Measurements from ENCODE around the gene ZNF414. TPM values are rescaled to one million over a fixed set of nuclear protein-coding genes. Genes with fewer than 3 reads are reported as not detected.

The ZNF414 gene
- total and polyA plus RNA-seq, 2 of the 4 experiments (the other 2 are of a cell fraction), result 3.2 to 14.2 TPM

DNA sequence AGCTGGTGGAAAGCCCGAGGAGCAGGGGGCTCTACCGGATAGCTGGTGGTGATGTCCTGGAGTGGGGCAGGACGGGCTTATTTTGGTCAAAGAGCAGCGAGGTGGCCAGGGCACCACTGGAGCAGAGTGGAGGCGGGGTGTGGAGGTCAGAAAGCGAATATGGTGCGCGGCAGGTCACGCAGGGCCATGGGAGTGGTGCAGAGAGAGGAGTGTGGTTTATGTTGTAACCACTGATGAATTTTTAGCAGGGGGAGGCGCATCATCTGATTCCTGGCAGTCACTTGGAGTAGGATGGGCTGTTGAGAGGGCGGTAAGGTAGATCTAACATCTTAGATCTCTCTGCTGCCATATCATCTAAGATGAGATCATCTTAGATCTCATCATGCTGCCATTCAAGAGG lies 1.4 kb upstream of the ZNF414 start:
- peak overlapping the region; percentile 14 for H2AFZ ChIP-seq (replicated peaks; ENCODE audit: low read length, poor library complexity)
- TF ChIP-seq RAD21 (IDR thresholded peaks at IDR 0.05; ENCODE audit: low read length) (no peak), RFX5 (IDR thresholded peaks at IDR 0.05; ENCODE audit: low read depth, low read length) (no peak), CHD1 (IDR thresholded peaks at IDR 0.05; ENCODE audit: low read depth, low read length) (no peak), MAZ (IDR thresholded peaks at IDR 0.05; ENCODE audit: borderline replicate concordance, low read depth, low read length) (no peak), FOS (IDR thresholded peaks at IDR 0.05; ENCODE audit: low read depth, low read length) (no peak), SMC3 (IDR thresholded peaks at IDR 0.05; ENCODE audit: low read depth, low read length) (no peak), MAFK (IDR thresholded peaks at IDR 0.05; ENCODE audit: low read depth, low read length) (no peak), CEBPB (IDR thresholded peaks at IDR 0.05; ENCODE audit: low read depth, low read length) (no peak), RCOR1 (IDR thresholded peaks at IDR 0.05; ENCODE audit: insufficient replicate concordance, low read length) (no peak)
- TF ChIP-seq, protein P1, sequence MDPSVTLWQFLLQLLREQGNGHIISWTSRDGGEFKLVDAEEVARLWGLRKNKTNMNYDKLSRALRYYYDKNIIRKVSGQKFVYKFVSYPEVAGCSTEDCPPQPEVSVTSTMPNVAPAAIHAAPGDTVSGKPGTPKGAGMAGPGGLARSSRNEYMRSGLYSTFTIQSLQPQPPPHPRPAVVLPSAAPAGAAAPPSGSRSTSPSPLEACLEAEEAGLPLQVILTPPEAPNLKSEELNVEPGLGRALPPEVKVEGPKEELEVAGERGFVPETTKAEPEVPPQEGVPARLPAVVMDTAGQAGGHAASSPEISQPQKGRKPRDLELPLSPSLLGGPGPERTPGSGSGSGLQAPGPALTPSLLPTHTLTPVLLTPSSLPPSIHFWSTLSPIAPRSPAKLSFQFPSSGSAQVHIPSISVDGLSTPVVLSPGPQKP (IDR thresholded peaks at IDR 0.05; ENCODE audit: borderline replicate concordance, low read depth, low read length), result no peak
- TF ChIP-seq, protein P2, sequence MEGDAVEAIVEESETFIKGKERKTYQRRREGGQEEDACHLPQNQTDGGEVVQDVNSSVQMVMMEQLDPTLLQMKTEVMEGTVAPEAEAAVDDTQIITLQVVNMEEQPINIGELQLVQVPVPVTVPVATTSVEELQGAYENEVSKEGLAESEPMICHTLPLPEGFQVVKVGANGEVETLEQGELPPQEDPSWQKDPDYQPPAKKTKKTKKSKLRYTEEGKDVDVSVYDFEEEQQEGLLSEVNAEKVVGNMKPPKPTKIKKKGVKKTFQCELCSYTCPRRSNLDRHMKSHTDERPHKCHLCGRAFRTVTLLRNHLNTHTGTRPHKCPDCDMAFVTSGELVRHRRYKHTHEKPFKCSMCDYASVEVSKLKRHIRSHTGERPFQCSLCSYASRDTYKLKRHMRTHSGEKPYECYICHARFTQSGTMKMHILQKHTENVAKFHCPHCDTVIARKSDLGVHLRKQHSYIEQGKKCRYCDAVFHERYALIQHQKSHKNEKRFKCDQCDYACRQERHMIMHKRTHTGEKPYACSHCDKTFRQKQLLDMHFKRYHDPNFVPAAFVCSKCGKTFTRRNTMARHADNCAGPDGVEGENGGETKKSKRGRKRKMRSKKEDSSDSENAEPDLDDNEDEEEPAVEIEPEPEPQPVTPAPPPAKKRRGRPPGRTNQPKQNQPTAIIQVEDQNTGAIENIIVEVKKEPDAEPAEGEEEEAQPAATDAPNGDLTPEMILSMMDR (conservative IDR thresholded peaks at IDR 0.05; ENCODE audit: low read depth, low read length), result no peak
- TF ChIP-seq, protein P3, sequence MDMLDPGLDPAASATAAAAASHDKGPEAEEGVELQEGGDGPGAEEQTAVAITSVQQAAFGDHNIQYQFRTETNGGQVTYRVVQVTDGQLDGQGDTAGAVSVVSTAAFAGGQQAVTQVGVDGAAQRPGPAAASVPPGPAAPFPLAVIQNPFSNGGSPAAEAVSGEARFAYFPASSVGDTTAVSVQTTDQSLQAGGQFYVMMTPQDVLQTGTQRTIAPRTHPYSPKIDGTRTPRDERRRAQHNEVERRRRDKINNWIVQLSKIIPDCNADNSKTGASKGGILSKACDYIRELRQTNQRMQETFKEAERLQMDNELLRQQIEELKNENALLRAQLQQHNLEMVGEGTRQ (IDR thresholded peaks at IDR 0.05; ENCODE audit: low read depth, low read length), result no peak
- H3K18ac ChIP-seq (ENCODE audit: low read depth, low read length), result no peak overlapping the region
- no peak overlapping the region for H2AK5ac ChIP-seq (ENCODE audit: low read depth, low read length)
- peaks cover 10% of the 10 kb centered on the region for H3K9me1 ChIP-seq (ENCODE audit: insufficient read depth, low read length)
- no peak overlapping the region for H4K5ac ChIP-seq (ENCODE audit: low read depth, low read length)
- no peak overlapping the region for H2BK120ac ChIP-seq (ENCODE audit: low read depth, low read length)
- CTCF ChIA-PET, result no interaction called here
- peak overlapping the region; percentile 78 for H2AK9ac ChIP-seq (replicated peaks; ENCODE audit: low read depth, low read length, poor library complexity)
- H4K20me1 ChIP-seq (ENCODE audit: insufficient read depth, low read length), result no peaks in the 10 kb centered on the region
- no peak for DNase-seq
- H3K4ac ChIP-seq (ENCODE audit: low read depth, low read length), result peak overlapping the region; percentile 9; the same call in 1 of the 2 replicates
- H2BK5ac ChIP-seq (ENCODE audit: low read depth, low read length, poor library complexity, severe bottlenecking), result no peak overlapping the region
- H4K8ac ChIP-seq (ENCODE audit: low read depth in 2 of 2, low read length in 2 of 2), result 0 out of 4 replicates have a peak overlapping the region, but pooled peaks of 1 of the 2 experiments have one; percentile 10
- H4K91ac ChIP-seq (ENCODE audit: insufficient read depth, low read depth, low read length), result no peak overlapping the region
- no peak overlapping the region for H2BK20ac ChIP-seq (ENCODE audit: low read depth, low read length)
- no peaks in the 10 kb centered on the region for H3K27me3 ChIP-seq (ENCODE audit: control insufficient read depth, insufficient read depth, low read length)
- peaks cover 2% of the 10 kb centered on the region; the same call in 1 of the 2 replicates for H3K36me3 ChIP-seq (ENCODE audit: control insufficient read depth, insufficient read depth, low read length)
- H2BK15ac ChIP-seq (ENCODE audit: low read depth, low read length), result no peak overlapping the region
- H3K23ac ChIP-seq (ENCODE audit: low read depth, low read length), result no peak overlapping the region
- BruUV-seq (replicated peaks), result no TSS peak
- no peak for ATAC-seq (ENCODE audit: low read depth)
- no peak overlapping the region for H3K14ac ChIP-seq (replicated peaks; ENCODE audit: low read depth, low read length)
- POLR2A ChIA-PET (ENCODE audit: unreplicated experiment), result no interaction called here
- no peaks in the 10 kb centered on the region for H3K9me3 ChIP-seq (ENCODE audit: control insufficient read depth, insufficient read depth, low read length)
- no peak overlapping the region for H3K9ac ChIP-seq (ENCODE audit: low read depth, low read length)
- H3K27ac ChIP-seq (ENCODE audit: insufficient read depth, low read length), result no peak overlapping the region
- peaks cover 6 to 17% of the 10 kb centered on the region in 2 experiments; a peak in 3 of 4 replicates for H3K79me1 ChIP-seq (ENCODE audit: low read depth in 1 of 2, low read length in 2 of 2)
- H3K4me3 ChIP-seq (ENCODE audit: insufficient read depth, low read depth, low read length), result no peak overlapping the region
- dilution Hi-C loops (cut with HindIII; ENCODE audit: low sequenced_read_pairs, unreplicated experiment) (no loop called here), intact Hi-C loops (cut with micrococcal nuclease) (no loop called here), in situ Hi-C loops (cut with MboI; ENCODE audit: low sequenced_read_pairs) (no loop called here)
- no peak overlapping the region for H3K4me2 ChIP-seq (ENCODE audit: low read depth, low read length)
- no peak overlapping the region for H3K56ac ChIP-seq (ENCODE audit: extremely low read depth, insufficient read depth, low read length)
- WGBS, 2 experiments (ENCODE audit: extremely low coverage in 2 of 2, insufficient read length in 1 of 2), result 84% methylated on average over 8 of the region's 11 CpGs; no CpG with 5 or more reads in 1 of the 2 experiments
- H3K4me1 ChIP-seq (ENCODE audit: control insufficient read depth, insufficient read depth, low read length), result peaks cover 11% of the 10 kb centered on the region

Data from IMR-90 (cell line).